SH-SY5Y (cell line): Measurements from ENCODE around the gene SLC38A10.

Experiments
- GATA2 ChIP-seq: IDR thresholded peaks from 2 replicates; pipeline ENCODE4 v1.6.1; 2011; ENCODE audit warnings: mild to moderate bottlenecking, low read depth, low read length
- GATA3 ChIP-seq: IDR thresholded peaks from 2 replicates; pipeline ENCODE4 v1.6.1; 2011; ENCODE audit warnings: low read depth, mild to moderate bottlenecking, low read length, moderate library complexity

- TF ChIP-seq GATA3 (no peak), GATA2 (no peak)
Measured at GRCh38 chr17:81279278-81280275, 15.5 kb downstream of the SLC38A10 start.
